Mesendoderm (in vitro differentiated cells): ENCODE results near the gene MYO5C.
"Not testable (repeated sequence)": the region's sequence is repeated elsewhere in the genome, so short reads cannot be mapped to it uniquely, and the experiment has no call there.

Experiments
- DNase-seq: peaks from one replicate; pipeline ENCODE4 v3.0.0; 2013
- H2AK5ac ChIP-seq: 2 replicates; pipeline ENCODE4 v1.6.1; 2013; ENCODE audit warnings: low read length, inconsistent platforms
- H2BK120ac ChIP-seq: 2 replicates; pipeline ENCODE4 v1.6.1; 2013; ENCODE audit warnings: low read depth, mild to moderate bottlenecking, low read length, moderate library complexity, mixed read lengths
- H2BK15ac ChIP-seq: replicated peaks from 2 replicates; pipeline ENCODE4 v1.6.1; 2013; ENCODE audit warnings: low read depth, mild to moderate bottlenecking, moderate library complexity
- H2BK5ac ChIP-seq: 2 replicates; pipeline ENCODE4 v1.6.1; 2013; ENCODE audit warnings: low read length, inconsistent platforms
- H3K18ac ChIP-seq: 2 replicates; pipeline ENCODE4 v1.6.1; 2013; ENCODE audit warnings: mild to moderate bottlenecking, low read length, mixed read lengths
- H3K23ac ChIP-seq: one replicate; pipeline ENCODE4 v1.6.1; 2013; ENCODE audit warnings: low read length
- H3K27ac ChIP-seq: 2 replicates; pipeline ENCODE4 v1.5.1; 2013; ENCODE audit warnings: low read depth, mild to moderate bottlenecking, inconsistent platforms, low read length, moderate library complexity
- H3K27me3 ChIP-seq: 2 replicates; pipeline ENCODE4 v1.6.1; 2013; ENCODE audit warnings: low read length, control low read depth, mild to moderate bottlenecking, inconsistent platforms; ENCODE audit not compliant: insufficient read depth, poor library complexity
- H3K36me3 ChIP-seq: 2 replicates; pipeline ENCODE4 v1.6.1; 2013; ENCODE audit warnings: low read length, inconsistent platforms; ENCODE audit not compliant: control insufficient read depth, insufficient read depth
- H3K4ac ChIP-seq: one replicate; pipeline ENCODE4 v1.6.1; 2013; ENCODE audit warnings: low read depth, mild to moderate bottlenecking, low read length, moderate library complexity
- H3K4me1 ChIP-seq: 2 replicates; pipeline ENCODE4 v1.6.1; 2013; ENCODE audit warnings: low read depth, low read length, inconsistent platforms; ENCODE audit not compliant: control insufficient read depth
- H3K4me2 ChIP-seq: 2 replicates; pipeline ENCODE4 v1.6.1; 2013; ENCODE audit warnings: low read length
- H3K4me3 ChIP-seq: 2 replicates; pipeline ENCODE4 v1.5.1; 2013; ENCODE audit warnings: mild to moderate bottlenecking, low read length
- H3K56ac ChIP-seq: one replicate; pipeline ENCODE4 v1.6.1; 2013; ENCODE audit warnings: low read length
- H3K79me1 ChIP-seq: 2 replicates; pipeline ENCODE4 v1.6.1; 2013; ENCODE audit warnings: low read length, inconsistent platforms
- H3K79me2 ChIP-seq: 2 replicates; pipeline ENCODE4 v1.6.1; 2013; ENCODE audit warnings: mild to moderate bottlenecking, low read length; ENCODE audit not compliant: control insufficient read depth, insufficient read depth
- H3K9ac ChIP-seq: 2 replicates; pipeline ENCODE4 v1.6.1; 2013; ENCODE audit warnings: low read length, inconsistent platforms
- H4K5ac ChIP-seq: one replicate; pipeline ENCODE4 v1.6.1; 2013; ENCODE audit warnings: low read length
- H4K8ac ChIP-seq: one replicate; pipeline ENCODE4 v1.6.1; 2013; ENCODE audit warnings: low read depth, mild to moderate bottlenecking, control low read depth, low read length, moderate library complexity
- WGBS: extraction: QIAGEN DNeasy Blood & Tissue Kit; methylation state at CpG from one replicate; pipeline ENCODE4 v1.1.7; 2013; ENCODE audit warnings: low lambda C conversion rate, missing lambda C conversion rate; ENCODE audit not compliant: insufficient coverage; ENCODE audit errors: extremely low coverage; 5-methylcytosine and 5-hydroxymethylcytosine counted together

The MYO5C gene

DNA sequence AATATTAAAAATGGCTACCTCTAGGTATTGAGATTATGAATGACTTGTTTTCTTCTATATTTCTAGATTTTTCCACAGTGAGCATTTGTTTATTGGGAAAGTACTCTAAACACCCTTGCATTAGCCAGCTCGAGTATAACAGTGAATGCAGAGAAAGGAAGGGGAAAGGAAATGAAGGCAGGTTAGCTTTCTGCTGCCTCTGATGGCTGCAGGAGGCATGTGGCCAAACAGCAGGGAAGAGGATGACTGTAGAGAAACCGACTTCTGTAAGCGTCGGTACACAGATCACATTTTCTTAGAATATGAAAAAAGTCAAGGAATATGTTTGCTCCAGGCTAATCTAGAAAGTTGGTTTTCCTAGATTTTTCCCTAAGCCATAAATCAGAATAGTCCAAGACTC is 124.2 kb downstream of the MYO5C start:
- Histone ChIP-seq H3K4me3 (no peak overlapping the region), H3K4me2 (no peak overlapping the region), H2BK120ac (no peak overlapping the region), H4K8ac (no peak overlapping the region), H3K36me3 (no peaks in the 10 kb centered on the region), H2BK5ac (no peak overlapping the region), H3K4me1 (no peaks in the 10 kb centered on the region), H2AK5ac (no peak overlapping the region), H3K18ac (no peak overlapping the region), H3K27ac (no peak overlapping the region), H2BK15ac (no peak overlapping the region), H3K79me2 (no peaks in the 10 kb centered on the region), H3K4ac (no peak overlapping the region), H3K9ac (no peak overlapping the region), H3K23ac (no peak overlapping the region), H4K5ac (no peak overlapping the region), H3K79me1 (no peaks in the 10 kb centered on the region), H3K27me3 (no peaks in the 10 kb centered on the region), H3K56ac (no peak overlapping the region)
- peak; percentile 54 for DNase-seq
- WGBS = no CpG with 5 or more reads among the region's 4 CpGs

- H3K36me3 ChIP-seq, H2AK5ac ChIP-seq, H3K4me3 ChIP-seq, H3K56ac ChIP-seq, H3K79me1 ChIP-seq, H3K23ac ChIP-seq, H3K27ac ChIP-seq, H3K4ac ChIP-seq, H2BK120ac ChIP-seq, H2BK5ac ChIP-seq, H3K27me3 ChIP-seq, H4K8ac ChIP-seq, H2BK15ac ChIP-seq, H3K79me2 ChIP-seq, H3K9ac ChIP-seq, H3K4me2 ChIP-seq, DNase-seq, H4K5ac ChIP-seq, H3K18ac ChIP-seq, H3K4me1 ChIP-seq: not testable (repeated sequence)
- no CpG with 5 or more reads among the region's 3 CpGs for WGBS
Observed at GRCh38 chr15:52170199-52170598, 125.4 kb downstream of the MYO5C start.

GRCh38 chr15:52165494-52166131 is 130.0 kb downstream of the MYO5C start:
- H3K27ac ChIP-seq, H3K23ac ChIP-seq, H2AK5ac ChIP-seq, H3K36me3 ChIP-seq, H4K5ac ChIP-seq, H2BK120ac ChIP-seq, H3K4me1 ChIP-seq, H3K27me3 ChIP-seq, DNase-seq, H3K56ac ChIP-seq, H3K9ac ChIP-seq, H3K4me3 ChIP-seq, H4K8ac ChIP-seq, H3K4me2 ChIP-seq, H3K79me2 ChIP-seq, H3K4ac ChIP-seq, H2BK5ac ChIP-seq, H2BK15ac ChIP-seq, H3K79me1 ChIP-seq, H3K18ac ChIP-seq: not testable (repeated sequence)
- WGBS = no CpG with 5 or more reads among the region's 5 CpGs

- Histone ChIP-seq H2BK5ac (no peak overlapping the region), H2BK120ac (no peak overlapping the region), H4K5ac (no peak overlapping the region), H3K4me1 (no peaks in the 10 kb centered on the region), H4K8ac (no peak overlapping the region), H2AK5ac (no peak overlapping the region), H3K4me3 (no peak overlapping the region), H3K79me1 (no peaks in the 10 kb centered on the region), H3K56ac (no peak overlapping the region), H3K79me2 (no peaks in the 10 kb centered on the region), H3K36me3 (no peaks in the 10 kb centered on the region), H3K4me2 (no peak overlapping the region), H3K9ac (no peak overlapping the region), H3K4ac (no peak overlapping the region), H3K23ac (no peak overlapping the region), H3K27me3 (no peaks in the 10 kb centered on the region), H2BK15ac (no peak overlapping the region), H3K27ac (no peak overlapping the region), H3K18ac (no peak overlapping the region)
- WGBS = no CpG with 5 or more reads among the region's 2 CpGs
- DNase-seq = peak; percentile 66
Observed at GRCh38 chr15:52164631-52165265, 130.9 kb downstream of the MYO5C start.

- Histone ChIP-seq H2BK120ac (no peak overlapping the region), H2AK5ac (no peak overlapping the region), H4K8ac (no peak overlapping the region), H3K23ac (no peak overlapping the region), H3K79me2 (no peaks in the 10 kb centered on the region), H3K4me3 (no peak overlapping the region), H3K27me3 (no peaks in the 10 kb centered on the region), H3K36me3 (no peaks in the 10 kb centered on the region), H3K56ac (no peak overlapping the region), H3K4me1 (no peaks in the 10 kb centered on the region), H3K9ac (no peak overlapping the region), H4K5ac (no peak overlapping the region), H3K18ac (no peak overlapping the region), H2BK15ac (no peak overlapping the region), H3K4ac (no peak overlapping the region), H3K27ac (no peak overlapping the region), H3K79me1 (no peaks in the 10 kb centered on the region), H3K4me2 (no peak overlapping the region), H2BK5ac (no peak overlapping the region)
- no CpG with 5 or more reads among the region's 19 CpGs for WGBS
- peak; percentile 69 for DNase-seq
Observed at GRCh38 chr15:52163321-52164190, 132.0 kb downstream of the MYO5C start.
